ENCODE results near the gene SLC25A48. TPM values are rescaled to one million over a fixed set of nuclear protein-coding genes. Genes with fewer than 3 reads are reported as not detected.

The SLC25A48 gene
- total RNA-seq, 1 donor from 2014 or later, result 0.34 TPM

DNA sequence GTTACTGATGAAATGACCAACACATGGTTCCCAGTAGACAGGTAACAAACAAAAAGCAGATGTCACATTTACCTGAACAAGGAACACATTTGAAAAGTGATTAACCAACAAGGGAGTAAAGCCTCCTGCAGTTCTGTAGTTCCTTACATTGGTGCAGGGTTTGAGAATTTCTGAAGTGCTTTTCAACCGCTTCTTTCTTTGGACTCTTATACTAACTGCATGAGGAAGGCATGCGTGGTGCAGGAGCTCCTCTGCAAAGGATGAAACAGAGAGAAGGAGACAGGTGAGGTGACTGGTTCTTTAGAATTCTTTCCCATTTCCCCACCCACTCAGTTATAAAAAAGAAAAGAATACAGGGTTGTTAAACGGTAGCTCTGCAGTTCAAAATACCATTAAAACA, 65.8 kb downstream of the SLC25A48 start:
- no peaks in the 10 kb centered on the region for H3K9me3 Mint-ChIP-seq (ENCODE audit: low read depth)
- H3K4me1 Mint-ChIP-seq (ENCODE audit: low read depth), result peaks cover 10% of the 10 kb centered on the region
- no peak overlapping the region for H3K4me3 Mint-ChIP-seq (ENCODE audit: low read depth)
- no peak overlapping the region for H3K27ac Mint-ChIP-seq
- TF ChIP-seq, protein P1, sequence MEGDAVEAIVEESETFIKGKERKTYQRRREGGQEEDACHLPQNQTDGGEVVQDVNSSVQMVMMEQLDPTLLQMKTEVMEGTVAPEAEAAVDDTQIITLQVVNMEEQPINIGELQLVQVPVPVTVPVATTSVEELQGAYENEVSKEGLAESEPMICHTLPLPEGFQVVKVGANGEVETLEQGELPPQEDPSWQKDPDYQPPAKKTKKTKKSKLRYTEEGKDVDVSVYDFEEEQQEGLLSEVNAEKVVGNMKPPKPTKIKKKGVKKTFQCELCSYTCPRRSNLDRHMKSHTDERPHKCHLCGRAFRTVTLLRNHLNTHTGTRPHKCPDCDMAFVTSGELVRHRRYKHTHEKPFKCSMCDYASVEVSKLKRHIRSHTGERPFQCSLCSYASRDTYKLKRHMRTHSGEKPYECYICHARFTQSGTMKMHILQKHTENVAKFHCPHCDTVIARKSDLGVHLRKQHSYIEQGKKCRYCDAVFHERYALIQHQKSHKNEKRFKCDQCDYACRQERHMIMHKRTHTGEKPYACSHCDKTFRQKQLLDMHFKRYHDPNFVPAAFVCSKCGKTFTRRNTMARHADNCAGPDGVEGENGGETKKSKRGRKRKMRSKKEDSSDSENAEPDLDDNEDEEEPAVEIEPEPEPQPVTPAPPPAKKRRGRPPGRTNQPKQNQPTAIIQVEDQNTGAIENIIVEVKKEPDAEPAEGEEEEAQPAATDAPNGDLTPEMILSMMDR (IDR thresholded peaks at IDR 0.05; ENCODE audit: unreplicated experiment), result no peak
- H3K27me3 Mint-ChIP-seq, result peaks cover 48% of the 10 kb centered on the region
- no peak for DNase-seq (ENCODE audit: low spot score, unreplicated experiment)
- H3K36me3 Mint-ChIP-seq (ENCODE audit: insufficient read depth), result no peaks in the 10 kb centered on the region

DNA sequence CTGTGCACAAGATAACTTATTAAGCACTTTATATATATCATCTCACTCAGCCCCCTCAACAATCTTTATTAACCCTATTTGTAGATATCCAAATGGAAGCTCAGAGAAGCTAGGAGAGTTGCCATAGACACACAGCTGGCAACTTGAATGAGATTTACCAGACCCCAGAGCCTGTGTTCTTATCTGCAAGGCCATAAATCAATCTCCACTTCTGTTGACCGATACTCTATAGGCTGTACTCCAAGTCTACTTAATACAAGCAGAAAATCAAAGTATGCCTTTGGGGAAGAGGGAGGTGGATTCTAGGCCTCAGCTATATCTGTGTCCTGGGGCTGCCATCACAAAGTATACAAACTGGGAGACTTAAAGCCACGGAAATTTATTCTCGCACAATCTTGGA, 67.2 kb downstream of the SLC25A48 start:
- no peak overlapping the region for H3K27ac Mint-ChIP-seq
- H3K4me3 Mint-ChIP-seq (ENCODE audit: low read depth), result no peak overlapping the region
- no peaks in the 10 kb centered on the region for H3K9me3 Mint-ChIP-seq (ENCODE audit: low read depth)
- no peaks in the 10 kb centered on the region for H3K36me3 Mint-ChIP-seq (ENCODE audit: insufficient read depth)
- DNase-seq (ENCODE audit: low spot score, unreplicated experiment), result no peak
- TF ChIP-seq, protein P1 (IDR thresholded peaks at IDR 0.05; ENCODE audit: unreplicated experiment), result no peak
- peaks cover 44% of the 10 kb centered on the region for H3K27me3 Mint-ChIP-seq
- peaks cover 10% of the 10 kb centered on the region for H3K4me1 Mint-ChIP-seq (ENCODE audit: low read depth)

DNA sequence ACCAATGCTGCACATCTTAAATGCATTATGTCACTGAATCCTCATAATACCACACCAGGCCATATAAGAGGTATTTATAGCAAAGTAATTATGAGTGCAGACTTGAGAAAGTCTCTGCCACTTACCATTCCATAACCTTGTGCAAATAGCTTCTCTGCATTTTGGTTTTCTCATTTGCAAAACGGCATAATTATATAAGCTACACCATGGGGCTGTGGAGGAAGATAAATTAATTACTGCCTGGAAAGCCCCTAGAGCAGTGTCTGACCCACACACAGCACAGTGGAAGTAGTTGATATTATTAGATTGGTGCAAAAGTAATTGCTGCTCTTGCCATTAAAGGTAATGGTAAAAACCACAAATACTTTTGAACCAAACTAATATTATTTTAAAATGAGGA, 70.7 kb downstream of the SLC25A48 start:
- Mint-ChIP-seq H3K27ac (no peak overlapping the region), H3K9me3 (ENCODE audit: low read depth) (no peaks in the 10 kb centered on the region), H3K27me3 (peaks cover 44% of the 10 kb centered on the region), H3K36me3 (ENCODE audit: insufficient read depth) (no peaks in the 10 kb centered on the region), H3K4me1 (ENCODE audit: low read depth) (peaks cover 10% of the 10 kb centered on the region), H3K4me3 (ENCODE audit: low read depth) (no peak overlapping the region)
- TF ChIP-seq, protein P1 (IDR thresholded peaks at IDR 0.05; ENCODE audit: unreplicated experiment), result no peak
- no peak for DNase-seq (ENCODE audit: low spot score, unreplicated experiment)

DNA sequence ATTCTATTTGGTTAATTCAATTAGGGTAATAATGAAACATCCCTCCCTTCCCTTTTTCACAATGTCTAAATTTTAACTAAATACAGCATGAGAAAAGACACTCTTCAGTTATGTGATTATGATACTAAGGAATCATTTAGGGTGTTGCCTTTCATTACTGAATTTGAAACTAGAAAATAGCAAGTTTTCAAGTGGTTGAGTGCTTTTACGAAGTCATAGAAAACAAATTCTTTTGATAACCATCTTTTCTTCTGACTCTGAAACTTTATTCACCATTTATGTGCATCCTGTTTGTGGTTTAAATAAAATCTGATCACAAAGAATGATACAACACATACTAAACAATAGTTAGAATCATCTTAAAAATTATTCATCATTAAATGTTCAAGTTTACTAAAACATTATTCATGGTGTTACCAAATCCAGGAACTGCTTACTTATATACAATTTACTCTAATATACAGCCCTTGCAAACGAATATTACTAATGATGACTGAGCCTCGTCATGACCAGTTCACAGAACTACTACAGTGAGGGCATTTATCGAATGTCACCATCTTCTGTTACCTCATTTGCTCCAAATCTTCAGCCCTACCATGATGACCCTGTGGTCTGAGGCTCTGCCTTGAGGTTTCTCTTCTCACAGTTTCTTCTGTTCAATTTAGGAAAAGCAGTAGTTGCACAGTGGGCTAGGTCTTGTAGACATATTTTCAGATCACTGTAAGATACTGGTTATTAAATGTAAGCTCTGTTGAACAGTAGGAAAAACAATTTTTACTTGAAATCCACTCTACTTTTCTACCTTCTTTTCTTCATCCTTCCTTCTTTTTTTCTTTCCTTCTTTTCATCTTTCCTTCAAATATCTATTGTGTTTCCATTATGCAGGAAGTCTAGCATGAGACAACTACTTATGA, 79.5 kb downstream of the SLC25A48 start:
- TF ChIP-seq, protein P1 (IDR thresholded peaks at IDR 0.05; ENCODE audit: unreplicated experiment), result no peak
- Mint-ChIP-seq H3K27me3 (peaks cover 90% of the 10 kb centered on the region), H3K27ac (no peak overlapping the region), H3K4me1 (ENCODE audit: low read depth) (no peaks in the 10 kb centered on the region), H3K36me3 (ENCODE audit: insufficient read depth) (no peaks in the 10 kb centered on the region), H3K4me3 (ENCODE audit: low read depth) (no peak overlapping the region), H3K9me3 (ENCODE audit: low read depth) (no peaks in the 10 kb centered on the region)
- DNase-seq (ENCODE audit: low spot score, unreplicated experiment), result no peak

DNA sequence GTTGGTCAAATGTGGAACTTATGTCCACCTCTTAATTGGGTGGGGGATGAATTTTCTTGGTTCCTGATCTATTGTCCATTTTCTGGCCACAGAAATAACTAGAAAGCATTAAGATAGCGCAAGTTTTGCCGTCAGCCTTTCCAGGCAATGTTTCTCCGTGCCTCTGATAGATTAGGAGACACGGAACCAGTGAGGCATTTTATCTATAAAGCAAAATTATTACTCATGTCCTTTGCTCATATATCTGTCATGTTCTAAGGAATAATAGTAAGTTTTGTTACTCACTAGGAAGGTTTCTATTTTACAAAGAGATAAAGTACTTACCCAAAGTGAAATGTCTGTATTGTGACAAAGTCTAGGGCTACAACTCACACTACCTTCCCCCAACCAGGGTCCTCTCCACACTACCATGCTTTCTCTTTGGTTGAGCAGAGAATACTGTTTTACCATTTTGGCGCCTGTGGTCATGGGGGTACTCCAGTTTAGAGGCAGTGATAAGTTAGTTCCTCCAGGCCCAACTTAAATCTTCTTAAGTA, 81.1 kb downstream of the SLC25A48 start:
- H3K4me1 Mint-ChIP-seq (ENCODE audit: low read depth), result no peaks in the 10 kb centered on the region
- no peak for DNase-seq (ENCODE audit: low spot score, unreplicated experiment)
- H3K9me3 Mint-ChIP-seq (ENCODE audit: low read depth), result no peaks in the 10 kb centered on the region
- no peak overlapping the region for H3K4me3 Mint-ChIP-seq (ENCODE audit: low read depth)
- TF ChIP-seq, protein P1 (IDR thresholded peaks at IDR 0.05; ENCODE audit: unreplicated experiment), result no peak
- no peak overlapping the region for H3K27ac Mint-ChIP-seq
- peaks cover 80% of the 10 kb centered on the region for H3K27me3 Mint-ChIP-seq
- no peaks in the 10 kb centered on the region for H3K36me3 Mint-ChIP-seq (ENCODE audit: insufficient read depth)
